ENCODE data around the gene SCT. TPM values are rescaled to one million over a fixed set of nuclear protein-coding genes. Genes with fewer than 3 reads are reported as not detected.
"Not testable (repeated sequence)": the region's sequence is repeated elsewhere in the genome, so short reads cannot be mapped to it uniquely, and the experiment has no call there.

Gene SCT
- total RNA-seq, 1 donor from 2014 or later = 2.9 TPM

- no peak for TF ChIP-seq CTCF (IDR thresholded peaks at IDR 0.05; ENCODE audit: unreplicated experiment)
- Mint-ChIP-seq H3K4me1 (ENCODE audit: low read depth) (peaks cover 6% of the 10 kb centered on the region), H3K4me3 (ENCODE audit: low read depth) (no peak overlapping the region), H3K27me3 (no peaks in the 10 kb centered on the region), H3K9me3 (ENCODE audit: low read depth) (no peaks in the 10 kb centered on the region), H3K27ac (no peak overlapping the region), H3K36me3 (ENCODE audit: insufficient read depth) (peaks cover 5% of the 10 kb centered on the region)
- DNase-seq (ENCODE audit: low spot score, unreplicated experiment) = no peak
These were observed 30.7 kb upstream of the SCT start for GRCh38 chr11:657691-658126.

- Mint-ChIP-seq H3K4me3 (ENCODE audit: low read depth) (no peak overlapping the region), H3K27ac (no peak overlapping the region), H3K4me1 (ENCODE audit: low read depth) (peaks cover 6% of the 10 kb centered on the region), H3K9me3 (ENCODE audit: low read depth) (no peaks in the 10 kb centered on the region), H3K27me3 (no peaks in the 10 kb centered on the region), H3K36me3 (ENCODE audit: insufficient read depth) (peaks cover 7% of the 10 kb centered on the region)
- DNase-seq (ENCODE audit: low spot score, unreplicated experiment) = no peak
- TF ChIP-seq CTCF (IDR thresholded peaks at IDR 0.05; ENCODE audit: unreplicated experiment) = no peak
These were observed 29.9 kb upstream of the SCT start for GRCh38 chr11:656866-657265.

- no peak for TF ChIP-seq CTCF (IDR thresholded peaks at IDR 0.05; ENCODE audit: unreplicated experiment)
- H3K9me3 Mint-ChIP-seq (ENCODE audit: low read depth) = no peaks in the 10 kb centered on the region
- no peak for DNase-seq (ENCODE audit: low spot score, unreplicated experiment)
- H3K27ac Mint-ChIP-seq = no peak overlapping the region
- H3K4me1 Mint-ChIP-seq (ENCODE audit: low read depth) = peaks cover 6% of the 10 kb centered on the region
- peaks cover 8% of the 10 kb centered on the region for H3K36me3 Mint-ChIP-seq (ENCODE audit: insufficient read depth)
- no peaks in the 10 kb centered on the region for H3K27me3 Mint-ChIP-seq
- no peak overlapping the region for H3K4me3 Mint-ChIP-seq (ENCODE audit: low read depth)
These were observed 29.4 kb upstream of the SCT start for GRCh38 chr11:656426-656825.

- no peak overlapping the region for H3K27ac Mint-ChIP-seq
- H3K36me3 Mint-ChIP-seq (ENCODE audit: insufficient read depth) = peaks cover 10% of the 10 kb centered on the region
- no peaks in the 10 kb centered on the region for H3K9me3 Mint-ChIP-seq (ENCODE audit: low read depth)
- TF ChIP-seq CTCF (IDR thresholded peaks at IDR 0.05; ENCODE audit: unreplicated experiment) = no peak
- H3K4me3 Mint-ChIP-seq (ENCODE audit: low read depth) = no peak overlapping the region
- peaks cover 6% of the 10 kb centered on the region for H3K4me1 Mint-ChIP-seq (ENCODE audit: low read depth)
- H3K27me3 Mint-ChIP-seq = no peaks in the 10 kb centered on the region
- no peak for DNase-seq (ENCODE audit: low spot score, unreplicated experiment)
These were observed 28.2 kb upstream of the SCT start for GRCh38 chr11:655036-655726.

GRCh38 chr11:654444-654843, 27.5 kb upstream of the SCT start:
- H3K4me1 Mint-ChIP-seq (ENCODE audit: low read depth); H3K4me3 Mint-ChIP-seq (ENCODE audit: low read depth); H3K27ac Mint-ChIP-seq; H3K36me3 Mint-ChIP-seq (ENCODE audit: insufficient read depth); H3K27me3 Mint-ChIP-seq; DNase-seq (ENCODE audit: low spot score, unreplicated experiment); H3K9me3 Mint-ChIP-seq (ENCODE audit: low read depth): not testable (repeated sequence)

- no peak for TF ChIP-seq CTCF (IDR thresholded peaks at IDR 0.05; ENCODE audit: unreplicated experiment)
- Mint-ChIP-seq H3K27ac (no peak overlapping the region), H3K27me3 (no peaks in the 10 kb centered on the region), H3K36me3 (ENCODE audit: insufficient read depth) (peaks cover 10% of the 10 kb centered on the region), H3K4me1 (ENCODE audit: low read depth) (peaks cover 6% of the 10 kb centered on the region), H3K9me3 (ENCODE audit: low read depth) (no peaks in the 10 kb centered on the region), H3K4me3 (ENCODE audit: low read depth) (no peak overlapping the region)
- no peak for DNase-seq (ENCODE audit: low spot score, unreplicated experiment)
These were observed 26.9 kb upstream of the SCT start for GRCh38 chr11:653837-654236.

GRCh38 chr11:653136-653535, 26.2 kb upstream of the SCT start:
- not testable (repeated sequence) for H3K4me1 Mint-ChIP-seq (ENCODE audit: low read depth); DNase-seq (ENCODE audit: low spot score, unreplicated experiment); H3K4me3 Mint-ChIP-seq (ENCODE audit: low read depth); H3K27ac Mint-ChIP-seq; H3K9me3 Mint-ChIP-seq (ENCODE audit: low read depth); H3K27me3 Mint-ChIP-seq
- H3K36me3 Mint-ChIP-seq (ENCODE audit: insufficient read depth) = peaks cover 12% of the 10 kb centered on the region
